Mesendoderm (in vitro differentiated cells): ENCODE data around the gene CUZD1.

Experiments used
- DNase-seq: peaks from one replicate; pipeline ENCODE4 v3.0.0; 2013
- H2AK5ac ChIP-seq: 2 replicates; pipeline ENCODE4 v1.6.1; 2013; ENCODE audit warnings: low read length, inconsistent platforms
- H2BK120ac ChIP-seq: 2 replicates; pipeline ENCODE4 v1.6.1; 2013; ENCODE audit warnings: low read depth, mild to moderate bottlenecking, low read length, moderate library complexity, mixed read lengths
- H2BK15ac ChIP-seq: replicated peaks from 2 replicates; pipeline ENCODE4 v1.6.1; 2013; ENCODE audit warnings: low read depth, mild to moderate bottlenecking, moderate library complexity
- H2BK5ac ChIP-seq: 2 replicates; pipeline ENCODE4 v1.6.1; 2013; ENCODE audit warnings: low read length, inconsistent platforms
- H3K18ac ChIP-seq: 2 replicates; pipeline ENCODE4 v1.6.1; 2013; ENCODE audit warnings: mild to moderate bottlenecking, low read length, mixed read lengths
- H3K23ac ChIP-seq: one replicate; pipeline ENCODE4 v1.6.1; 2013; ENCODE audit warnings: low read length
- H3K27ac ChIP-seq: 2 replicates; pipeline ENCODE4 v1.5.1; 2013; ENCODE audit warnings: low read depth, mild to moderate bottlenecking, inconsistent platforms, low read length, moderate library complexity
- H3K27me3 ChIP-seq: 2 replicates; pipeline ENCODE4 v1.6.1; 2013; ENCODE audit warnings: low read length, control low read depth, mild to moderate bottlenecking, inconsistent platforms; ENCODE audit not compliant: insufficient read depth, poor library complexity
- H3K36me3 ChIP-seq: 2 replicates; pipeline ENCODE4 v1.6.1; 2013; ENCODE audit warnings: low read length, inconsistent platforms; ENCODE audit not compliant: control insufficient read depth, insufficient read depth
- H3K4ac ChIP-seq: one replicate; pipeline ENCODE4 v1.6.1; 2013; ENCODE audit warnings: low read depth, mild to moderate bottlenecking, low read length, moderate library complexity
- H3K4me1 ChIP-seq: 2 replicates; pipeline ENCODE4 v1.6.1; 2013; ENCODE audit warnings: low read depth, low read length, inconsistent platforms; ENCODE audit not compliant: control insufficient read depth
- H3K4me2 ChIP-seq: 2 replicates; pipeline ENCODE4 v1.6.1; 2013; ENCODE audit warnings: low read length
- H3K4me3 ChIP-seq: 2 replicates; pipeline ENCODE4 v1.5.1; 2013; ENCODE audit warnings: mild to moderate bottlenecking, low read length
- H3K56ac ChIP-seq: one replicate; pipeline ENCODE4 v1.6.1; 2013; ENCODE audit warnings: low read length
- H3K79me1 ChIP-seq: 2 replicates; pipeline ENCODE4 v1.6.1; 2013; ENCODE audit warnings: low read length, inconsistent platforms
- H3K79me2 ChIP-seq: 2 replicates; pipeline ENCODE4 v1.6.1; 2013; ENCODE audit warnings: mild to moderate bottlenecking, low read length; ENCODE audit not compliant: control insufficient read depth, insufficient read depth
- H3K9ac ChIP-seq: 2 replicates; pipeline ENCODE4 v1.6.1; 2013; ENCODE audit warnings: low read length, inconsistent platforms
- H4K5ac ChIP-seq: one replicate; pipeline ENCODE4 v1.6.1; 2013; ENCODE audit warnings: low read length
- H4K8ac ChIP-seq: one replicate; pipeline ENCODE4 v1.6.1; 2013; ENCODE audit warnings: low read depth, mild to moderate bottlenecking, control low read depth, low read length, moderate library complexity
- WGBS: extraction: QIAGEN DNeasy Blood & Tissue Kit; methylation state at CpG from one replicate; pipeline ENCODE4 v1.1.7; 2013; ENCODE audit warnings: low lambda C conversion rate, missing lambda C conversion rate; ENCODE audit not compliant: insufficient coverage; ENCODE audit errors: extremely low coverage; 5-methylcytosine and 5-hydroxymethylcytosine counted together

The CUZD1 gene

DNA sequence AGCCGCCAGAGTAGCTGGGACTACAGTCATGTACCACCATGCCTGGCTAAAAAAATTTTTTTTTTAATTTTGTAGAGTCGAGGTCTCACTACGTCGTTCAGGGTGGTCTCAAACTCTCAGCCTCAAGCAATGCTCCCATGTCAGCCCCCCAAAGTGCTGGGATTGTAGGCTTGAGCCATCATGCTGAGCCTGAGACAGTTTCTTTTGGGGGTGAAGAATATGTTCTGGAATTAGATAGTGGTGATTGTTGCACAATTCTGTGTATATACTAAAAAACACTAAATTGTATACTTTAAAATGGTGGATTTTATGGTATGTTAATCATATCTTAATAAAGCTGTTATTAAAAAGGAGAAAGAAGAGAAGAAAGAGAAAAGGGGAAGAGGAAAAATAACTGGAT is 1.5 kb downstream of the CUZD1 start:
- Histone ChIP-seq H3K79me2 (no peaks in the 10 kb centered on the region), H3K4me2 (no peak overlapping the region), H2BK5ac (no peak overlapping the region), H3K79me1 (no peaks in the 10 kb centered on the region), H3K4me3 (no peak overlapping the region), H3K18ac (no peak overlapping the region), H3K4me1 (peaks cover 2% of the 10 kb centered on the region), H3K27ac (no peak overlapping the region), H2BK15ac (no peak overlapping the region), H3K56ac (no peak overlapping the region), H2BK120ac (no peak overlapping the region), H2AK5ac (no peak overlapping the region), H3K27me3 (no peaks in the 10 kb centered on the region), H3K23ac (no peak overlapping the region), H3K9ac (no peak overlapping the region), H4K8ac (no peak overlapping the region), H3K36me3 (no peaks in the 10 kb centered on the region), H4K5ac (no peak overlapping the region), H3K4ac (no peak overlapping the region)
- WGBS = no CpG with 5 or more reads among the region's 4 CpGs
- DNase-seq = no peak

DNA sequence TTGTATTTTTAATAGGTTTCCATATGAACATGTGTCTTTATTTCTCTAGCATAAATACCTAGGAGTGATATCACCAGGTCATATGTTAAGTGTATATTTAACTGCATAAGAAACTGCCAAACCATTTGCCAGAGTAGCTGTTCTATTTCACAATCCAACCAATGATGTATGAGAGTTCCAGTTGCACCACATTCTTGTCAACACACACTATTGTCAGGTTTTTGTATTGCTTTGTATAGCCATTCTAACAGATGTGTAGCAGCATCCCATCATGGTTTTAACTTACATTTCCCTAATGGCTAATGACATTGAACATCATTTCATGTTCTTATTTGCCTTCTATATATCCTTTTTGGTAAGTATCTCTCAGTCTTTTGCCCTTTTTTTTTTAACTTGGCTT is 4.1 kb downstream of the CUZD1 start:
- Histone ChIP-seq H2BK120ac (no peak overlapping the region), H2BK5ac (no peak overlapping the region), H3K79me1 (no peaks in the 10 kb centered on the region), H4K8ac (no peak overlapping the region), H3K4ac (no peak overlapping the region), H3K27me3 (no peaks in the 10 kb centered on the region), H2AK5ac (no peak overlapping the region), H3K4me3 (no peak overlapping the region), H3K4me1 (peaks cover 2% of the 10 kb centered on the region), H3K56ac (no peak overlapping the region), H2BK15ac (no peak overlapping the region), H3K36me3 (no peaks in the 10 kb centered on the region), H3K4me2 (no peak overlapping the region), H3K79me2 (no peaks in the 10 kb centered on the region), H3K23ac (no peak overlapping the region), H3K18ac (no peak overlapping the region), H4K5ac (no peak overlapping the region), H3K27ac (no peak overlapping the region), H3K9ac (no peak overlapping the region)
- no peak for DNase-seq

DNA sequence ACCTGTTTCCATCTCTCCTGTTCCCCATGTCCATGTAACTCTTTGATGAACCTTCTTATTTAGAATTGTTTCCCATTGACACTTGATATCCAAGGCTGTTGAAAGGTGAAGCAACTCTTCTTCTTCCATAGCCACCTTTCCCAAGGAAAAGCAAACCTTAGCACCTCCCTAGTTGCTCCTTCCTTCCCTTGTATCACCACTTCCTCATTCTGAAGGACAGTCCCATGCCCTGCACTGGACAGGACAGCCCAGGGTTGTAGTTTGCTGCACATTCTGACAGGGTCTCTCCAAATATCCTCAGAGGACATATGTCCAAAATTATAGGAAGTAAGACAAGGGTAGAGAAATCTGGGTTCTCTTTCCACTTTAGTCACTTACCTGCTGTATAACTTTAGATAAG is 6.2 kb downstream of the CUZD1 start:
- H3K4me1 ChIP-seq = no peaks in the 10 kb centered on the region
- no peak overlapping the region for H2BK120ac ChIP-seq
- no peaks in the 10 kb centered on the region for H3K79me2 ChIP-seq
- no peak overlapping the region for H3K4ac ChIP-seq
- H3K9ac ChIP-seq = no peak overlapping the region
- no peak overlapping the region for H4K5ac ChIP-seq
- no peaks in the 10 kb centered on the region for H3K27me3 ChIP-seq
- no peak overlapping the region for H3K27ac ChIP-seq
- H3K79me1 ChIP-seq = no peaks in the 10 kb centered on the region
- no peak overlapping the region for H3K18ac ChIP-seq
- H3K23ac ChIP-seq = no peak overlapping the region
- no peak overlapping the region for H2AK5ac ChIP-seq
- DNase-seq = no peak
- H3K56ac ChIP-seq = no peak overlapping the region
- no peak overlapping the region for H4K8ac ChIP-seq
- no peaks in the 10 kb centered on the region for H3K36me3 ChIP-seq
- no peak overlapping the region for H2BK15ac ChIP-seq
- H2BK5ac ChIP-seq = no peak overlapping the region
- no peak overlapping the region for H3K4me2 ChIP-seq
- no peak overlapping the region for H3K4me3 ChIP-seq

DNA sequence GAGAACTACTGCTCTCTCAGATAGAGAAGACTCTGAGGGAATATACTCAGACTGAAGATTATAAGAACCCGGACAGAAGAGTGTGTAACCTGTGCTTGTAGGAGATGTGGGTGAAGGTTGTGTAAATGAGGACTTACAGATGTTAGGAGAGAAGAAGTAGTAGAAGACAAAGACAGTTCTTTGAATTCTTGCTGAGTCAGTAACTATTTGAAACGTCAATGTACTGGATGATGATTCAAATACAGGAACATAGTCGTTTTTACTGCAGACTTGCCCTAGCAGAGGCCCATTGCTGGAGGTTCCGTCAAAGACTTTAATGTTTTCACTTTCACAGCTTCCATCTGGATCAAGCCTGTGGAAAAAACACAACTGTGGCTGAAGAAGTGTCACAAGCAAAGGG is 6.8 kb downstream of the CUZD1 start:
- Histone ChIP-seq H3K27ac (no peak overlapping the region), H2BK15ac (no peak overlapping the region), H2AK5ac (no peak overlapping the region), H3K4ac (no peak overlapping the region), H3K18ac (no peak overlapping the region), H3K23ac (no peak overlapping the region), H3K4me3 (no peak overlapping the region), H3K36me3 (no peaks in the 10 kb centered on the region), H3K4me2 (no peak overlapping the region), H4K8ac (no peak overlapping the region), H2BK5ac (no peak overlapping the region), H3K4me1 (no peaks in the 10 kb centered on the region), H3K56ac (no peak overlapping the region), H3K27me3 (no peaks in the 10 kb centered on the region), H4K5ac (no peak overlapping the region), H3K79me2 (no peaks in the 10 kb centered on the region), H3K79me1 (no peaks in the 10 kb centered on the region), H3K9ac (no peak overlapping the region), H2BK120ac (no peak overlapping the region)
- WGBS = no CpG with 5 or more reads among the region's 4 CpGs
- DNase-seq = no peak

DNA sequence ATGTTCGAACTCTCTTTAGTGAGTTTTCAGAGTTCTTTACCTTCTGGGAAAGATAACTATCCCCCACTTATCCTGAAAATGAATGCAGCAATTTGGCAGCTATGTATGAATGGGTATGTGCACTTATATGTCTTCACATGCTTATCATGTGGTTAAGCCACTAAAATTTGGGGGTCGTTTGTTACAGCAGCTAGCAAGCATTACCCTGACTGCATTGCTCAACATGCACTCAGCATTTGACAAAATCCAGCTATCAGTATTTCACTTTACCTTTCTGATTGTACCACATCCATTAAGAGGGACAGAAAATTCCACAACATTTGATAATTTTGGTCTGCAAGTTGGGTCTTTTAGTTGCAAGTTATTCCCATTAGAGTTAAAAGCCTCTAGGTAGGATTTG is 9.7 kb downstream of the CUZD1 start:
- no peak overlapping the region for H3K56ac ChIP-seq
- no peaks in the 10 kb centered on the region for H3K36me3 ChIP-seq
- no peak overlapping the region for H3K18ac ChIP-seq
- H2BK15ac ChIP-seq = no peak overlapping the region
- DNase-seq = no peak
- H3K4me3 ChIP-seq = no peak overlapping the region
- WGBS = no CpG with 5 or more reads among the region's 2 CpGs
- H3K4me2 ChIP-seq = no peak overlapping the region
- no peak overlapping the region for H2AK5ac ChIP-seq
- H3K27ac ChIP-seq = no peak overlapping the region
- no peak overlapping the region for H3K23ac ChIP-seq
- no peaks in the 10 kb centered on the region for H3K79me1 ChIP-seq
- H4K5ac ChIP-seq = no peak overlapping the region
- H3K4me1 ChIP-seq = no peaks in the 10 kb centered on the region
- H3K79me2 ChIP-seq = no peaks in the 10 kb centered on the region
- no peak overlapping the region for H4K8ac ChIP-seq
- no peak overlapping the region for H3K9ac ChIP-seq
- H3K27me3 ChIP-seq = no peaks in the 10 kb centered on the region
- H2BK120ac ChIP-seq = no peak overlapping the region
- no peak overlapping the region for H3K4ac ChIP-seq
- no peak overlapping the region for H2BK5ac ChIP-seq

DNA sequence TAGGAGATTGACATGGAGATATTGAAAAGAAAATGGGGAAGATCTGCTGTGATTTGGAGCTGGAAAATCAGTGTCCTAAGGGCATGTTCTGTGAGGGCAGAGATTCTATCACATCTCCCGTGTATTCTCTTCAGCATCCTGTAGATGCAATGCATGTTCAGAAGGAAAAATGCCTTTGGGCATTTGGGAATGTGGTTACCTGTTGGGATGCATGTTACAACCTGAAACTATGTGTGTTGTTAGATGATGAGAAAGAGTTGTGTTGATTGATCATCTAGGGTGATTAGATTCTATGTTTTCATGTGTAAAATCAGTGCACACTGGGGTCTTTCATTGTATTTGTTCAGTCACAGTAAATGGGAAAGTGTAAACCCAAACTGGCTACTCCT is 14.7 kb downstream of the CUZD1 start:
- H2BK5ac ChIP-seq = no peak overlapping the region

More for the DNA sequence above, 14.7 kb downstream of the CUZD1 start:
- Histone ChIP-seq H3K27me3 (no peaks in the 10 kb centered on the region), H3K27ac (no peak overlapping the region), H3K4ac (no peak overlapping the region), H3K56ac (no peak overlapping the region), H3K23ac (no peak overlapping the region), H3K36me3 (no peaks in the 10 kb centered on the region), H3K4me1 (no peaks in the 10 kb centered on the region), H3K18ac (no peak overlapping the region), H2BK120ac (no peak overlapping the region), H3K4me2 (no peak overlapping the region), H4K5ac (no peak overlapping the region), H2AK5ac (no peak overlapping the region), H4K8ac (no peak overlapping the region), H3K4me3 (no peak overlapping the region), H3K9ac (no peak overlapping the region), H3K79me2 (no peaks in the 10 kb centered on the region), H2BK15ac (no peak overlapping the region), H3K79me1 (no peaks in the 10 kb centered on the region)
- no CpG with 5 or more reads among the region's 1 CpG for WGBS
- no peak for DNase-seq
